ENCODE data around the gene LPIN1.

LPIN1 gene

GRCh38 chr2:11786592-11786991, 40.2 kb downstream of the LPIN1 start:
- in situ Hi-C loops (cut with MboI; ENCODE audit: low pct_unique_long_range_greater_than_20kb, low sequenced_read_pairs, unreplicated experiment) = loop anchor here (10.0 kb wide), 1 partner anchor 102 kb away; no protein-coding TSS in a partner anchor
- TF ChIP-seq CTCF (IDR thresholded peaks at IDR 0.05; ENCODE audit: extremely low read depth, insufficient read depth, missing control alignments) = no peak

GRCh38 chr2:11787991-11788390, 41.6 kb downstream of the LPIN1 start:
- in situ Hi-C loops (cut with MboI; ENCODE audit: low pct_unique_long_range_greater_than_20kb, low sequenced_read_pairs, unreplicated experiment) = loop anchor here (10.0 kb wide), 1 partner anchor 103 kb away; no protein-coding TSS in a partner anchor
- DNase-seq (ENCODE audit: low spot score) = no peak
- TF ChIP-seq CTCF (IDR thresholded peaks at IDR 0.05; ENCODE audit: extremely low read depth, insufficient read depth, missing control alignments) = no peak

More at GRCh38 chr2:11786592-11786991, 40.2 kb downstream of the LPIN1 start:
- DNase-seq (ENCODE audit: low spot score) = no peak

DNA sequence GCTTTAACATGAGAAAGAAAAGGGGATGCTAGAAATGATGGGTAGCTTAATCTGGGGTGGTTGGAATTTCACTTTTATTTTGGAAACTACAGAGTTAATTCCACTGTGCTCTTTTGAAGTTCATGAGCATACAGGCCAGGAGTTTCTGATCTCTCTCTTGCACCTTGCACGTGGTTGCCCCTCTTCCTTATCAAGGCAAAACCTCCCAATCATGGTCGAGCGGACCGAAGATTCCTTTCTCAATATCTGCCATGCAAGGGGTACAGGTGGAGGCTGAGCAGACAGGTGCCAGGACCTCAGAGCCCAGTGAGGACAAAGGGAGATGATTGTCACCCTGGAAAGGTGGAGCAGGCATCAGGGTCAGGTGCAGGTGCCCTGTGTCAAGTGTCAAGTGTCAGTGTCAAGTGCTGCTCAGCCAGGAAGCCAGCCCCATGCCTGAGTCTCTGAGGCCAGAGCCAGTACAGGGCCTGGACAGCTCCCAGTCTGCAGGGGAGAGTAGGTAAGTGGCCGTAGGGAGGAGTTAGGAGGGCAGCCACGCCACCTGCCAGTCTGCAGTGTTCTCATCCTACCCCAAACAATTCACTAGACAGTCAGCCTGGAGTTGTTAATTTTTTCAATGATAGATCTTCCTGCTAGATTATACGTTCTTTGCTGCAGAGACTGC, 42.2 kb downstream of the LPIN1 start:
- DNase-seq (ENCODE audit: low spot score) = no peak
- in situ Hi-C loops (cut with MboI; ENCODE audit: low pct_unique_long_range_greater_than_20kb, low sequenced_read_pairs, unreplicated experiment) = loop anchor here (10.0 kb wide), 1 partner anchor 104 kb away; no protein-coding TSS in a partner anchor
- TF ChIP-seq CTCF (IDR thresholded peaks at IDR 0.05; ENCODE audit: extremely low read depth, insufficient read depth, missing control alignments) = no peak

DNA sequence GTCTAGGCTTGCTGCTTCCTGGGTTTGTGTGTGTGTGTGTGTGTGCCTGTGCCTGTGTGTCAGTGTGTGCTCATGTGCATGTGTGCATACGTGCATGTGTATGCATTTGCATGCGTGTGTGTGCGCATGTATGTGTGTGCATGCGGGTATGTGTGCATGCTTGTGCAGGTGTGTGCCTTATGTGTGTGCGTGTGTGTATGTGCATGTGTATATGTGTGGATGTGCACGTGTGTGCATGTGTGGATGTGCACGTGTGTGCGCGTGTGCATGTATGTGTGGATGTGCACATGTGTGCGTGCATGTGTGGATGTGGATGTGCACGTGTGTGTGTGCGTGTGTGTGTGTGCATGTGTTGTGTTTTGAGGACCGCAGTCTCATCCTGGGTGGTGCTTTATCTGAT, 42.8 kb downstream of the LPIN1 start:
- DNase-seq (ENCODE audit: low spot score) = no peak
- in situ Hi-C loops (cut with MboI; ENCODE audit: low pct_unique_long_range_greater_than_20kb, low sequenced_read_pairs, unreplicated experiment) = loop anchor here (10.0 kb wide), 1 partner anchor 104 kb away; no protein-coding TSS in a partner anchor
- no peak for TF ChIP-seq CTCF (IDR thresholded peaks at IDR 0.05; ENCODE audit: extremely low read depth, insufficient read depth, missing control alignments)

DNA sequence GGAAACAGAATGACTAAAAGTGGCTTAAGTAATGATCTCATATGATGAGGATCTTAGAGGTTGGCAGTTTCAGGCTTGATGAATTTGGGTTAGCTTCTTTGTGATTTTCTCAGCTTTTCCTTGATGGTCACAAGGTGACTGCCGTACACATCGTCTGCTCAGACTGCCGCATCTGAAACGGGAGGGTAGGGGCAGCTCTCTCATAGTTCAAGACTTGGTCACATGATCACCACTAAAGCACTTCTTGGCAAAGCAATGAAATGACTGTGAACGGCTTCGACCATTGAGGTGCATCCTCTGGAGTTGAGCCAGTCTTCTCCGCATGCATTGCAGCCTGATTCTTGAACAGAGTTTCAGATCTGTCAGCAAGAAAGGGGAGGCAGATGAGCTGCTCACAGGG, 43.8 kb downstream of the LPIN1 start:
- DNase-seq (ENCODE audit: low spot score) = no peak
- in situ Hi-C loops (cut with MboI; ENCODE audit: low pct_unique_long_range_greater_than_20kb, low sequenced_read_pairs, unreplicated experiment) = no loop called here
- TF ChIP-seq CTCF (IDR thresholded peaks at IDR 0.05; ENCODE audit: extremely low read depth, insufficient read depth, missing control alignments) = no peak

- no peak for TF ChIP-seq CTCF (IDR thresholded peaks at IDR 0.05; ENCODE audit: extremely low read depth, insufficient read depth, missing control alignments)
- in situ Hi-C loops (cut with MboI; ENCODE audit: low pct_unique_long_range_greater_than_20kb, low sequenced_read_pairs, unreplicated experiment) = no loop called here
Measured at GRCh38 chr2:11795590-11795989, 49.2 kb downstream of the LPIN1 start.

More at GRCh38 chr2:11795590-11795989, 49.2 kb downstream of the LPIN1 start:
- no peak for DNase-seq (ENCODE audit: low spot score)
